Liver (tissue), 3 donors: ENCODE results near the gene NTHL1.

Experiments
- EGR1 ChIP-seq, 2 donors: IDR thresholded peaks; 2 replicates each; pipeline ENCODE4 v1.6.1; 2016 to 2018; ENCODE audit warnings: antibody characterized with exemption in 2 of 2, low read depth in 2 of 2
- FOXA1 ChIP-seq: IDR thresholded peaks from 2 replicates; pipeline ENCODE4 v1.6.1; 2016; ENCODE audit warnings: antibody characterized with exemption
- HNF4A ChIP-seq, 2 donors: conservative IDR thresholded peaks; 2 replicates each; pipeline ENCODE4 v1.6.1; 2016; ENCODE audit warnings: antibody characterized with exemption in 2 of 2, mild to moderate bottlenecking in 2 of 2
- JUND ChIP-seq, 2 donors: IDR thresholded peaks; 2 replicates each; pipeline ENCODE4 v1.6.1; 2016; ENCODE audit warnings: antibody characterized with exemption in 2 of 2
- NR2F2 ChIP-seq: IDR thresholded peaks from 2 replicates; pipeline ENCODE4 v1.6.1; 2016; ENCODE audit warnings: antibody characterized with exemption
- RAD21 ChIP-seq, 2 donors: IDR thresholded peaks; 2 replicates each; pipeline ENCODE4 v1.6.1; 2016; ENCODE audit warnings: antibody characterized with exemption in 2 of 2, mild to moderate bottlenecking in 2 of 2
- SP1 ChIP-seq: IDR thresholded peaks from 2 replicates; pipeline ENCODE4 v1.6.1; 2018; ENCODE audit warnings: antibody characterized with exemption, mild to moderate bottlenecking
- TAF1 ChIP-seq: conservative IDR thresholded peaks from 2 replicates; pipeline ENCODE4 v1.6.1; 2016; ENCODE audit warnings: antibody characterized with exemption, mild to moderate bottlenecking
- YY1 ChIP-seq: IDR thresholded peaks from 2 replicates; pipeline ENCODE4 v1.6.1; 2016; ENCODE audit warnings: antibody characterized with exemption, mild to moderate bottlenecking
- TF ChIP-seq, protein P1 (sequence below): fragments of 150-350 bp; IDR thresholded peaks from 2 replicates; pipeline ENCODE4 v1.5.1; 2017; ENCODE audit warnings: improper control_type of control experiment, low read depth, low read length; ENCODE audit not compliant: missing input control
- TF ChIP-seq, protein P2 (sequence below): IDR thresholded peaks from 2 replicates; pipeline ENCODE4 v1.6.1; 2016; ENCODE audit warnings: antibody characterized with exemption
- TF ChIP-seq, protein P3 (sequence below): IDR thresholded peaks from 2 replicates; pipeline ENCODE4 v1.6.1; 2016; ENCODE audit warnings: antibody characterized with exemption
- TF ChIP-seq, protein P4 (sequence below): IDR thresholded peaks from 2 replicates; pipeline ENCODE4 v1.6.1; 2016; ENCODE audit warnings: antibody characterized with exemption, mild to moderate bottlenecking
- donor health status: healthy.
- donor health status: healthy.

DNA sequence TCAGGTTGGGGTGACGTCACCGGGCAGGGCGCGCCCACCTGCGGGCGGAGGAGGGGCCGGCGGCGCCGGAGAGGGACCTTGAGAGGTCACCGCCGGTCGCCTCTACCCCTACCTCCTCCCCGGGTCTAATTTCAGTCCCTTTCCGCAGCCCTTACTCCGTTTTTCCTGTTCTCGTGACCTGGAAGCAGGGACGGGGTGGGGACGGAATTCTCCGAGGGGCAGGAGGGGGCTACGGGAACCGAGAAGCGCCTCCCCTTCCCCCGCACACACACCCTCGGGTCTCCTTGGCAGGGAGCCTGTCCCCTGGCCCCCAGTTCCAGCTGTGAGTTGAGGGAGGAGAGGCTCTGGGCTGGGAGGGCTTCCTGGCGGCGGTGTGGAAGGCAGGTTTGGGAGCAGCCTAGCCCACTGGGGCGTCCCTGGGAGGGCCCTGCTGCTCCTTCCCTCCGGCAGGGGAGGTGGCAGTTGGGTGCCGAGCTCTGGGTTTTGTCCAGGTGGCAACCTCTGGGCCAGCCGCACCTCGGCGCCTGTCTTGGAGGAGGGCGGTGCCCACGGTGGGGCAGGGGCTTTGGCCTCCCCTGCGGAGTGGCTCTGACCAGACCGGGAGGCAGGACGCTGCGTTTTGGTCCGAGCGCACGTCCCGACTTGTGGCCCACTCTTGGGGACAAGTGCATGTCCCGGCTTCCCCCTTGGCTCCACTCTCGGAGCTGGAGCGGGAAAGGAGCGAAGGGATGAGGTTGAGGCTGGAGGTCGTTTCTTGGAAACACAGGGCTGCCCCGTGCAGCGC, 57.1 kb downstream of the NTHL1 start:
- TF ChIP-seq, protein P1, sequence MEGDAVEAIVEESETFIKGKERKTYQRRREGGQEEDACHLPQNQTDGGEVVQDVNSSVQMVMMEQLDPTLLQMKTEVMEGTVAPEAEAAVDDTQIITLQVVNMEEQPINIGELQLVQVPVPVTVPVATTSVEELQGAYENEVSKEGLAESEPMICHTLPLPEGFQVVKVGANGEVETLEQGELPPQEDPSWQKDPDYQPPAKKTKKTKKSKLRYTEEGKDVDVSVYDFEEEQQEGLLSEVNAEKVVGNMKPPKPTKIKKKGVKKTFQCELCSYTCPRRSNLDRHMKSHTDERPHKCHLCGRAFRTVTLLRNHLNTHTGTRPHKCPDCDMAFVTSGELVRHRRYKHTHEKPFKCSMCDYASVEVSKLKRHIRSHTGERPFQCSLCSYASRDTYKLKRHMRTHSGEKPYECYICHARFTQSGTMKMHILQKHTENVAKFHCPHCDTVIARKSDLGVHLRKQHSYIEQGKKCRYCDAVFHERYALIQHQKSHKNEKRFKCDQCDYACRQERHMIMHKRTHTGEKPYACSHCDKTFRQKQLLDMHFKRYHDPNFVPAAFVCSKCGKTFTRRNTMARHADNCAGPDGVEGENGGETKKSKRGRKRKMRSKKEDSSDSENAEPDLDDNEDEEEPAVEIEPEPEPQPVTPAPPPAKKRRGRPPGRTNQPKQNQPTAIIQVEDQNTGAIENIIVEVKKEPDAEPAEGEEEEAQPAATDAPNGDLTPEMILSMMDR: no peak
- no peak for TF ChIP-seq TAF1
- TF ChIP-seq SP1: no peak
- TF ChIP-seq JUND (IDR thresholded peaks at IDR 0.05): no peak
- no peak for TF ChIP-seq FOXA1
- TF ChIP-seq, protein P2, sequence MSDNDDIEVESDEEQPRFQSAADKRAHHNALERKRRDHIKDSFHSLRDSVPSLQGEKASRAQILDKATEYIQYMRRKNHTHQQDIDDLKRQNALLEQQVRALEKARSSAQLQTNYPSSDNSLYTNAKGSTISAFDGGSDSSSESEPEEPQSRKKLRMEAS: no peak
- TF ChIP-seq EGR1 (IDR thresholded peaks at IDR 0.05; ENCODE audit: low read depth in 2 of 2): no peak
- no peak for TF ChIP-seq RAD21 (IDR thresholded peaks at IDR 0.05)
- TF ChIP-seq, protein P3, sequence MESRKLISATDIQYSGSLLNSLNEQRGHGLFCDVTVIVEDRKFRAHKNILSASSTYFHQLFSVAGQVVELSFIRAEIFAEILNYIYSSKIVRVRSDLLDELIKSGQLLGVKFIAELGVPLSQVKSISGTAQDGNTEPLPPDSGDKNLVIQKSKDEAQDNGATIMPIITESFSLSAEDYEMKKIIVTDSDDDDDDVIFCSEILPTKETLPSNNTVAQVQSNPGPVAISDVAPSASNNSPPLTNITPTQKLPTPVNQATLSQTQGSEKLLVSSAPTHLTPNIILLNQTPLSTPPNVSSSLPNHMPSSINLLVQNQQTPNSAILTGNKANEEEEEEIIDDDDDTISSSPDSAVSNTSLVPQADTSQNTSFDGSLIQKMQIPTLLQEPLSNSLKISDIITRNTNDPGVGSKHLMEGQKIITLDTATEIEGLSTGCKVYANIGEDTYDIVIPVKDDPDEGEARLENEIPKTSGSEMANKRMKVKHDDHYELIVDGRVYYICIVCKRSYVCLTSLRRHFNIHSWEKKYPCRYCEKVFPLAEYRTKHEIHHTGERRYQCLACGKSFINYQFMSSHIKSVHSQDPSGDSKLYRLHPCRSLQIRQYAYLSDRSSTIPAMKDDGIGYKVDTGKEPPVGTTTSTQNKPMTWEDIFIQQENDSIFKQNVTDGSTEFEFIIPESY: no peak
- TF ChIP-seq HNF4A (conservative IDR thresholded peaks at IDR 0.05): no peak
- no peak for TF ChIP-seq YY1
- TF ChIP-seq, protein P4, sequence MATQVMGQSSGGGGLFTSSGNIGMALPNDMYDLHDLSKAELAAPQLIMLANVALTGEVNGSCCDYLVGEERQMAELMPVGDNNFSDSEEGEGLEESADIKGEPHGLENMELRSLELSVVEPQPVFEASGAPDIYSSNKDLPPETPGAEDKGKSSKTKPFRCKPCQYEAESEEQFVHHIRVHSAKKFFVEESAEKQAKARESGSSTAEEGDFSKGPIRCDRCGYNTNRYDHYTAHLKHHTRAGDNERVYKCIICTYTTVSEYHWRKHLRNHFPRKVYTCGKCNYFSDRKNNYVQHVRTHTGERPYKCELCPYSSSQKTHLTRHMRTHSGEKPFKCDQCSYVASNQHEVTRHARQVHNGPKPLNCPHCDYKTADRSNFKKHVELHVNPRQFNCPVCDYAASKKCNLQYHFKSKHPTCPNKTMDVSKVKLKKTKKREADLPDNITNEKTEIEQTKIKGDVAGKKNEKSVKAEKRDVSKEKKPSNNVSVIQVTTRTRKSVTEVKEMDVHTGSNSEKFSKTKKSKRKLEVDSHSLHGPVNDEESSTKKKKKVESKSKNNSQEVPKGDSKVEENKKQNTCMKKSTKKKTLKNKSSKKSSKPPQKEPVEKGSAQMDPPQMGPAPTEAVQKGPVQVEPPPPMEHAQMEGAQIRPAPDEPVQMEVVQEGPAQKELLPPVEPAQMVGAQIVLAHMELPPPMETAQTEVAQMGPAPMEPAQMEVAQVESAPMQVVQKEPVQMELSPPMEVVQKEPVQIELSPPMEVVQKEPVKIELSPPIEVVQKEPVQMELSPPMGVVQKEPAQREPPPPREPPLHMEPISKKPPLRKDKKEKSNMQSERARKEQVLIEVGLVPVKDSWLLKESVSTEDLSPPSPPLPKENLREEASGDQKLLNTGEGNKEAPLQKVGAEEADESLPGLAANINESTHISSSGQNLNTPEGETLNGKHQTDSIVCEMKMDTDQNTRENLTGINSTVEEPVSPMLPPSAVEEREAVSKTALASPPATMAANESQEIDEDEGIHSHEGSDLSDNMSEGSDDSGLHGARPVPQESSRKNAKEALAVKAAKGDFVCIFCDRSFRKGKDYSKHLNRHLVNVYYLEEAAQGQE: no peak
- TF ChIP-seq NR2F2: no peak
